AG10803 (cell line): ENCODE data around the gene TIAM1.

Source experiments
- DNase-seq: peaks from one replicate; pipeline ENCODE4 v3.0.0; 2010; ENCODE audit warnings: low read depth
- H3K4me3 ChIP-seq: 2 replicates; pipeline ENCODE4 v1.5.1; 2011; ENCODE audit warnings: mild to moderate bottlenecking, low read length, control low read depth
- TF ChIP-seq, protein P1 (sequence below): conservative IDR thresholded peaks from 2 replicates; pipeline ENCODE4 v1.5.1; 2011; ENCODE audit warnings: mild to moderate bottlenecking, low read length, control low read depth, inconsistent platforms

Gene TIAM1

DNA sequence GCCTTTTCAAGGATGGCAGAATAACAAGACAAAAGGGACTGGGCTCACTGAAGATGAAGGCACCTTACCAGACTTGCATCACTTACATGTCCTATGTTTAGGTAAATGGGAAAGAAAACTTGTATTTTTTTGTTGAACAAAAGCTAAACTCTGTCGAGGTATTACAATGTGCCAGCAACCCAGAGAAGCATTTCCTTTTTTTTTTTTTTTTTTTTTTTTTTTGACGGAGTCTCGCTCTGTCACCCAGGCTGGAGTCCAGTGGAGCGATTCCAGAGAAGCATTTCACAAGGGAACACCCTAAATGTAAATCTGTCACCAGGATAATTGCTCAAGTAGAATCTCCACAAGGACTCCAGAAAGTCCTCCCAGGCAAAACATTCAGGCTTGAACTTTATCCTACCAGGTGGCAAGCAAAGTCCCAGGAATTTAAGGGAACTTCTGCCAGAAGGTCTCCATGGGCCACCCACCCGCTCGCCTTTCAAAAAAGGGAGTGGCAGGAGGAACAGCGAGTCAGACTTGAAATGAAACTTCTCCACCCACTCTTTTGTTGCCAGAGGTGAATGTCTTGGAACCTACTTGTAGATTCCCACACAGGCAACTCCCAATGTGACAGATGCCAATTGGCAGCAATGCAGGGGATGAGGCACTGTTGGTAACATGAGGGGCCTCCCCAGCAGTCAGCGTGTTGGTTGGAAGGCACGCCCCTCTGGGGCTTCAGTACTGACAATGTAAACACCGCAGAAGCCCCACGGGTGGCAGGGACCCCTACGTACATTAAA is 125.0 kb downstream of the TIAM1 start:
- H3K4me3 ChIP-seq = peak overlapping the region; percentile 5; the same call in 1 of the 2 replicates
- TF ChIP-seq, protein P1, sequence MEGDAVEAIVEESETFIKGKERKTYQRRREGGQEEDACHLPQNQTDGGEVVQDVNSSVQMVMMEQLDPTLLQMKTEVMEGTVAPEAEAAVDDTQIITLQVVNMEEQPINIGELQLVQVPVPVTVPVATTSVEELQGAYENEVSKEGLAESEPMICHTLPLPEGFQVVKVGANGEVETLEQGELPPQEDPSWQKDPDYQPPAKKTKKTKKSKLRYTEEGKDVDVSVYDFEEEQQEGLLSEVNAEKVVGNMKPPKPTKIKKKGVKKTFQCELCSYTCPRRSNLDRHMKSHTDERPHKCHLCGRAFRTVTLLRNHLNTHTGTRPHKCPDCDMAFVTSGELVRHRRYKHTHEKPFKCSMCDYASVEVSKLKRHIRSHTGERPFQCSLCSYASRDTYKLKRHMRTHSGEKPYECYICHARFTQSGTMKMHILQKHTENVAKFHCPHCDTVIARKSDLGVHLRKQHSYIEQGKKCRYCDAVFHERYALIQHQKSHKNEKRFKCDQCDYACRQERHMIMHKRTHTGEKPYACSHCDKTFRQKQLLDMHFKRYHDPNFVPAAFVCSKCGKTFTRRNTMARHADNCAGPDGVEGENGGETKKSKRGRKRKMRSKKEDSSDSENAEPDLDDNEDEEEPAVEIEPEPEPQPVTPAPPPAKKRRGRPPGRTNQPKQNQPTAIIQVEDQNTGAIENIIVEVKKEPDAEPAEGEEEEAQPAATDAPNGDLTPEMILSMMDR = no peak
- DNase-seq = peak; percentile 61

DNA sequence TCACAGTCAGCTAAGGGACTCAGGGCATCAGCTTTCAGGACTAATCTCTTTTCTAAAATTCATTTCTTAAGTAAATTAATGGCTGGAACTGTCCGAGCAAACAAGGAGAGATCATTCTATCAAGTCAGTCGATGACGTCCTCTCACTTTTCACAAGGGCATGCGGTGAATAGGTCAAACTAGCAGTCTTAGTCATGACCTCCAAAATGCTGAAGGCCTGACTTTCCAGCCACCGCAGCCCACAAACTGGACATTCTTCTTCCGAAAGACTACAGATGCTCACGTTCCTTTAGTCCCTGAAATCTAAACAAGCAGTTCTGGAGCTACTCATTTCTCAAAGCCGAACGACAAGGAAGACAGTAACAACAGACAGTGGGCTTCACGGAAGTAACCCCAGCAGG is 127.9 kb downstream of the TIAM1 start:
- no peak for DNase-seq
- H3K4me3 ChIP-seq = no peak overlapping the region
- TF ChIP-seq, protein P1 = no peak

DNA sequence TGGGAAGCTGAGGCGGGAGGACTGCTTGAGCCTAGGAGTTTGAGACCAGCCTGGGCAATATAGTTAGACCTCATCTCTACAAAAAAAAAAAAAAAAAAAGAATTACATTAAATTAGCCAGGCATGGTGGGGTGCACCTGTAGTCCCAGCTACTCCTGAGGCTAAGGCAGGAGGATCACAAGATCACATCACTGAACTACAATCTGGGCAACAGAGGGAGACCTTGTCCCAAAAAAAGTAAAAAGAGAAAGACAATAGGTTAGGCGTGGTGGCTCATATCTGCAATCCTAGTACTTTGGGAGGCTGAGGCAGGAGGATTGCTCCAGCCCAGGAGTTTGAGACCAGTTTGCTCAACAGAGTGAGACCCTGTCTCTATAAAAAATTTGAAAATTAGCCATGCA is 130.3 kb downstream of the TIAM1 start:
- DNase-seq = peak; percentile 5
- TF ChIP-seq, protein P1 = peak; percentile 27
- no peak overlapping the region for H3K4me3 ChIP-seq

DNA sequence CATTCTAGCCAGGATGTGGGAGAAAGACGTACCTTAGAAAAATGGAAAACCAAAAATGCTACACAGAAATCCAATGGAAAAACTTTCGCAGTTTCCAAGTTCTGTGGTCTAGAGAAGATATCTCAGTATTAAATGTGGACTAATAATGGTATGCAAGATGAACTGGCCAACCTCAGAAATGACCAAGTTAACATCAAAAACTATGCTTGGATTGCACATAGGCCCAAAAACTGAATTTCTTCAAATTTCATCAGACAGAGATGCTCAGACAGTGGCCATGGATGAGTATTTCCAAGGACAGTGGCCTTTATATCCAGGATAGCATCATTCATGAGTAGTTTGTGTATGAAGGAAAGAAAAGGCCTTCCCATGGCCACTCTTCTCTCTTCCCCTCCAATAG is 132.2 kb downstream of the TIAM1 start:
- H3K4me3 ChIP-seq = no peak overlapping the region
- TF ChIP-seq, protein P1 = no peak
- DNase-seq = peak; percentile 51

DNA sequence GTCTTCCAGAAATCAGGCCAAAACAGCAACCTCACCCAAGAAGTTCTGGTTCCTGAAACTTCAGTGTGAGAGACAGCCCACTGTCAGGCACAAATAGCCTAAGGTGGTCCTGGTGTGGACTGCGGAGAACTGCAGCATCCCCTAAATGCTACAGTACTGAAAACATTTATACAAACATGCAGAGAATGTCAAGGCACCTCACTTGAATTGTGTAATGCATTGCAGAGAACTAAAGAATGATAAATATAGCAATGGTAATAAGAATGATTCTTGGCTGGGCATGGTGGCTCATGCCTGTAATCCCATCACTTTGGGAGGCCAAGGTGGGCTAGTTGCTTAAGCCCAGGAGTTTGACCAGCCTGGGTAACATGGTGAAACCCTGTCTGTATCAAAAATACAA is 138.6 kb downstream of the TIAM1 start:
- DNase-seq = no peak
- TF ChIP-seq, protein P1 = no peak
- no peak overlapping the region for H3K4me3 ChIP-seq

DNA sequence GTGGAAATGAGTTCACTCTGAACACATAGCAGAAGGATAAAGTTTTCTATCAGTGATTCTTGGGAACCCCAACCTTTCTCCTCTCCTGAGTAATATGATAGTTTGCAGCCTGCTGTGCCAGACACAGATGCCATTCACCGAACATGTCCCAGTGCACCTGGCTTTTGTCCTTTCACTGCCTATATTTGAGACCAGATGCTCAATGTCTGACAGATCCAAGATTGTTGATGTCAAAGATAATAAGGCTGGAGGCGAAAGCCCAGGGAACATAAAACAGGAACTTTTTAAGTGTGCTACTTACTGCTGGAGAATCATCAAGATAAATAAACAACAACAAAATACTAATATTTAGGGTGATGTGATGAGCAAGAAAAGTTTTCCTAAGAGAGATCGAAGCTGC is 139.3 kb downstream of the TIAM1 start:
- TF ChIP-seq, protein P1 = no peak
- DNase-seq = no peak

DNA sequence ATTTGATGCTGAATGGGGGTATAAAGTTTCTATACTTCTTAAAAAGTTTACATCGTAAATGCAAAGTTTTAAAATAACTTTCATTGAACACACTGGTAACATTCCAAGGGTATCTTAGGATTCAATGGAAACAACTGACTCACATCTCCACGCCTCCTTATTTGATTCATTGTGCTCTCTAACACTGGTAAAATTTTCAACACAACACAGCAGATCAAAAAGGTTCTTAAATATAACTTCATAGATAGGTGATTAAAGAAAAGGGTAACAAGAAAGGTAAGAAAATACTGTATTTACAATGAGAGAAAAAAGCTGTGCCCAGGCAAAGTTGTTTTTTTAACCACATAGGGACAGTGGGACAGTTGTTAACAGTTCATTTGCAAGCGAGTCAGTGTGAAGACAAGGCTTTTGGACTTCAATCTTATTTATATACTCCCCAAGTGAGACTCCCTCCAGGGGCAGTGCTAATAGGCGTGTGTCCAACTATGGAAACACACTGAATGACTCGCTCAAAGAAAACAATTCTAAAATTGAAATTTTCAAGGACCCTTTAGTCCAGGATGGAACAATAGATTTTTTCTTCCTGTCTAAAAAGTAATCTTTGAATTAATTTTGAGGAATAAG is 140.5 kb downstream of the TIAM1 start:
- H3K4me3 ChIP-seq = no peak overlapping the region
- TF ChIP-seq, protein P1 = no peak
- DNase-seq = no peak

More for the DNA sequence above, 139.3 kb downstream of the TIAM1 start:
- no peak overlapping the region for H3K4me3 ChIP-seq
